CD14-positive monocyte (primary cell): ENCODE results near the gene KCNQ1OT1. TPM values are rescaled to one million over a fixed set of nuclear protein-coding genes. Genes with fewer than 3 reads are reported as not detected.

ENCODE experiments used
- DNase-seq, 3 donors: peaks; one replicate each; pipeline ENCODE4 v3.0.0-alpha.2; 2011 to 2022
- H2AFZ ChIP-seq: 2 replicates; pipeline ENCODE4 v1.6.0; 2012; ENCODE audit warnings: mild to moderate bottlenecking, low read depth, low read length, inconsistent platforms; ENCODE audit not compliant: insufficient read depth, poor library complexity, severe bottlenecking
- H3K27ac ChIP-seq, 2 donors: 1 replicate in 1 of 2; 2 replicates in 1 of 2; pipeline ENCODE4 v1.5.1; 2012 to 2013; ENCODE audit warnings: low read length in 2 of 2, control low read depth in 1 of 2, inconsistent platforms in 1 of 2, low read depth in 1 of 2, mild to moderate bottlenecking in 1 of 2
- H3K27me3 ChIP-seq, 2 donors: one replicate each; pipeline versions ENCODE4 v1.6.0 to v1.6.1; 2011 to 2013; ENCODE audit warnings: low read length in 2 of 2; ENCODE audit not compliant: control insufficient read depth in 2 of 2, insufficient read depth in 2 of 2
- H3K36me3 ChIP-seq, 2 donors: replicated peaks in 1 of 2; 1 replicate in 1 of 2; 2 replicates in 1 of 2; pipeline versions ENCODE4 v1.5.1 to v1.6.1; 2012 to 2013; ENCODE audit warnings: low read length in 2 of 2, control low read depth in 1 of 2, inconsistent platforms in 1 of 2, mild to moderate bottlenecking in 1 of 2; ENCODE audit not compliant: insufficient read depth in 2 of 2, control insufficient read depth in 1 of 2
- H3K4me1 ChIP-seq, 2 donors: 1 replicate in 1 of 2; 2 replicates in 1 of 2; pipeline versions ENCODE4 v1.5.1 to v1.6.1; 2012 to 2013; ENCODE audit warnings: low read length in 2 of 2, control low read depth in 1 of 2, inconsistent platforms in 1 of 2, mild to moderate bottlenecking in 1 of 2, moderate library complexity in 1 of 2; ENCODE audit not compliant: insufficient read depth in 2 of 2, control insufficient read depth in 1 of 2
- H3K4me2 ChIP-seq: replicated peaks from 2 replicates; pipeline ENCODE3; 2012; ENCODE audit warnings: low read length, moderate library complexity, mild to moderate bottlenecking; ENCODE audit not compliant: poor library complexity, severe bottlenecking; ENCODE audit errors: extremely low read depth
- H3K4me3 ChIP-seq, 3 experiments: fragments of 200-600 bp in 1 of 3; sonication (generic) in 1 of 3; replicated peaks in 1 of 3; 1 replicate in 2 of 3; 2 replicates in 1 of 3; pipeline ENCODE4 v1.5.1; 2011 to 2013; ENCODE audit warnings: low read length in 3 of 3, mild to moderate bottlenecking in 3 of 3, control low read depth in 2 of 3, low read depth in 2 of 3, inconsistent platforms in 1 of 3, moderate library complexity in 1 of 3
- H3K79me2 ChIP-seq: 2 replicates; pipeline ENCODE4 v1.6.0; 2012; ENCODE audit warnings: mild to moderate bottlenecking, control low read depth, inconsistent platforms, low read length, moderate library complexity; ENCODE audit not compliant: insufficient read depth
- H3K9ac ChIP-seq: 2 replicates; pipeline ENCODE4 v1.6.0; 2017; ENCODE audit warnings: low read length, mild to moderate bottlenecking; ENCODE audit not compliant: insufficient read depth, poor library complexity, severe bottlenecking
- H3K9me3 ChIP-seq, 2 donors: replicated peaks in 1 of 2; 1 replicate in 1 of 2; 2 replicates in 1 of 2; pipeline versions ENCODE4 v1.5.1 to v1.6.1; 2012 to 2013; ENCODE audit warnings: low read length in 2 of 2, control low read depth in 1 of 2; ENCODE audit not compliant: control insufficient read depth in 1 of 2, insufficient read depth in 1 of 2
- H4K20me1 ChIP-seq: 2 replicates; pipeline ENCODE4 v1.6.0; 2012; ENCODE audit warnings: mild to moderate bottlenecking, low read length, control low read depth, moderate library complexity; ENCODE audit not compliant: insufficient read depth
- H3K27ac Mint-ChIP-seq, 7 donors: one replicate each; pipeline ENCODE4 v1.8.0; 2020; ENCODE audit warnings: mild to moderate bottlenecking in 7 of 7, mixed read lengths in 7 of 7, moderate library complexity in 6 of 7, inconsistent platforms in 2 of 7
- H3K27me3 Mint-ChIP-seq, 3 donors: one replicate each; pipeline ENCODE4 v1.8.0; 2021 to 2022; ENCODE audit warnings: low read depth in 3 of 3, mild to moderate bottlenecking in 3 of 3, mixed read lengths in 3 of 3, moderate library complexity in 3 of 3, inconsistent platforms in 1 of 3
- H3K36me3 Mint-ChIP-seq, 2 donors: one replicate each; pipeline ENCODE4 v1.8.0; 2020; ENCODE audit warnings: mixed read lengths in 2 of 2, inconsistent platforms in 1 of 2, mild to moderate bottlenecking in 1 of 2
- H3K4me1 Mint-ChIP-seq: one replicate; pipeline ENCODE4 v1.8.0; 2020; ENCODE audit warnings: mild to moderate bottlenecking, mixed read lengths
- H3K4me3 Mint-ChIP-seq, 2 donors: one replicate each; pipeline ENCODE4 v1.8.0; 2020; ENCODE audit warnings: mild to moderate bottlenecking in 2 of 2, mixed read lengths in 2 of 2, moderate library complexity in 1 of 2
- H3K9me3 Mint-ChIP-seq, 7 donors: one replicate each; pipeline ENCODE4 v1.8.0; 2020 to 2022; ENCODE audit warnings: mixed read lengths in 7 of 7, mild to moderate bottlenecking in 6 of 7, moderate library complexity in 6 of 7, inconsistent platforms in 2 of 7
- WGBS: methylation state at CpG from one replicate; pipeline ENCODE4 v1.1.5; 2013; ENCODE audit warnings: missing lambda C conversion rate; ENCODE audit not compliant: insufficient coverage; 5-methylcytosine and 5-hydroxymethylcytosine counted together
- intact Hi-C, 2 donors: fragments of 100-400 bp; cut with micrococcal nuclease; formaldehyde crosslinking; loops; one replicate each; pipeline versions ENCODE4 v1.15.0 to v1.15.1; 2023
- polyA plus RNA-seq, 3 donors: library from polyadenylated mRNA; depleted of rRNA in 1 of 3; unstranded in 2 of 3; stranded (reverse) in 1 of 3; fragments of 300-500 nt in 2 of 3; fragments of >200 nt in 1 of 3; fragmentation: Illumina TruSeq in 2 of 3; gene quantifications; 1 replicate in 2 of 3; 2 replicates in 1 of 3; pipeline ENCODE4 v1.2.3, GENCODE V29; 2012 to 2021
- TF ChIP-seq, protein P1 (sequence below): fragments of 200-600 bp; IDR thresholded peaks from one replicate; pipeline ENCODE4 v1.8.0; 2022; ENCODE audit warnings: antibody characterized with exemption, mild to moderate bottlenecking

Gene KCNQ1OT1
- polyA plus RNA-seq, 3 donors: 0.01 to 0.04 (median 0.03) TPM

DNA sequence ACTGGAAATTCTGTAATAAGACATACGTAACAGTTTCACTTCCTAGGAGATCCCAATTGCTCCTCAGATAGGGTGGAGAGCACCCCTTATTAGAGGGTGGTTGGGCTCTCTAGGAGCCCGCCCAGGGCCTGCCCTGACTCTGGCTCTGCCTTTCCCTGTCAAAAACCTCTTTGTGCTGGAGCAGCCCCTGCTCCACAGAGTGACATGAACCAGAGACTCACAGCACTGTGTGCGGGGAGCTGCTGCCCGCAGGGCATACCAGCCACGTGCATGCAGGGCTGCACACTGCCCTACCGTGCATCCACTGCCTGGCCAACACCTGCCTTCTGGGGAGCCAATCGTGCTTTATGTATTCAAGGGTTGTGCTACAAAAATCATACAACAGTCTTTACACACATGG, 24.3 kb downstream of the KCNQ1OT1 start:
- no peaks in the 10 kb centered on the region for H3K79me2 ChIP-seq
- no peaks in the 10 kb centered on the region for H3K27me3 ChIP-seq
- Mint-ChIP-seq H3K4me1 (peaks cover 23% of the 10 kb centered on the region), H3K36me3 (peaks cover 21 to 58% of the 10 kb centered on the region in 2 donors), H3K27ac (no peak overlapping the region), H3K27me3 (peaks cover 0 to 3% (median 2%) of the 10 kb centered on the region in 3 donors), H3K9me3 (no peaks in the 10 kb centered on the region), H3K4me3 (no peak overlapping the region)
- H3K4me3 ChIP-seq: no peak overlapping the region
- H3K36me3 ChIP-seq: peaks cover 6 to 17% of the 10 kb centered on the region in 2 donors
- no peak overlapping the region for H2AFZ ChIP-seq
- no peak overlapping the region for H3K9ac ChIP-seq
- intact Hi-C loops: no loop called here
- DNase-seq: no peak
- TF ChIP-seq, protein P1, sequence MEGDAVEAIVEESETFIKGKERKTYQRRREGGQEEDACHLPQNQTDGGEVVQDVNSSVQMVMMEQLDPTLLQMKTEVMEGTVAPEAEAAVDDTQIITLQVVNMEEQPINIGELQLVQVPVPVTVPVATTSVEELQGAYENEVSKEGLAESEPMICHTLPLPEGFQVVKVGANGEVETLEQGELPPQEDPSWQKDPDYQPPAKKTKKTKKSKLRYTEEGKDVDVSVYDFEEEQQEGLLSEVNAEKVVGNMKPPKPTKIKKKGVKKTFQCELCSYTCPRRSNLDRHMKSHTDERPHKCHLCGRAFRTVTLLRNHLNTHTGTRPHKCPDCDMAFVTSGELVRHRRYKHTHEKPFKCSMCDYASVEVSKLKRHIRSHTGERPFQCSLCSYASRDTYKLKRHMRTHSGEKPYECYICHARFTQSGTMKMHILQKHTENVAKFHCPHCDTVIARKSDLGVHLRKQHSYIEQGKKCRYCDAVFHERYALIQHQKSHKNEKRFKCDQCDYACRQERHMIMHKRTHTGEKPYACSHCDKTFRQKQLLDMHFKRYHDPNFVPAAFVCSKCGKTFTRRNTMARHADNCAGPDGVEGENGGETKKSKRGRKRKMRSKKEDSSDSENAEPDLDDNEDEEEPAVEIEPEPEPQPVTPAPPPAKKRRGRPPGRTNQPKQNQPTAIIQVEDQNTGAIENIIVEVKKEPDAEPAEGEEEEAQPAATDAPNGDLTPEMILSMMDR: no peak
- H4K20me1 ChIP-seq: peaks cover 73% of the 10 kb centered on the region
- no peak overlapping the region for H3K4me2 ChIP-seq
- H3K27ac ChIP-seq: no peak overlapping the region
- WGBS: 83% methylated on average over 6 of the region's 7 CpGs
- peaks cover 18 to 20% of the 10 kb centered on the region in 2 donors for H3K4me1 ChIP-seq
- H3K9me3 ChIP-seq: no peaks in the 10 kb centered on the region

DNA sequence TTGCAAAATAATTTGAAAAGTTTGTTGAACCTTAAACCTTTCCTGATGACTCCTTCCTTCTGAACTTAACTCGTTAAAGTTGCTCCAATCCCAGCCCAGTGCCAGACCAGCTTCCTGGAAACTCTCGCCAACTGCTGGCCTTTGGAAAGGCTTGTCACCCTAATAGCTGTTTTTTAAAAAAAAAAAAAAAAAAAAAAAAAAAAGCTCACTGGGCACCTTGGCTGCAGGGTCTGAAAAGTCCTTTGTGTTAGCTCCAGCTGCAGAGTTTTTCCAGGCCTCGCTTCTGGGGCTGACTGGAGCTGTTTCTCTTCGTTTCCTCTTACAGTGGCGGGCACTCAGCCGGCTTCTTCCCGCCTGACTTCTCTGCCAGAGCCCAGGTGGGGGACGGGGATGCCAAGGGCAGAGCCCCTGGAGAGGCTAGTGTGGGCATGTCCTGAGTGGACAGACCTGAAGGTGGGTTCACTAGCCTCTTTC, 25.1 kb downstream of the KCNQ1OT1 start:
- peaks cover 29 to 63% of the 10 kb centered on the region in 2 donors for H3K36me3 Mint-ChIP-seq
- H3K9me3 ChIP-seq: no peaks in the 10 kb centered on the region
- no peak for DNase-seq
- WGBS: 96% methylated on average over 3 of the region's 8 CpGs
- H3K27ac Mint-ChIP-seq: no peak overlapping the region
- no peak overlapping the region for H2AFZ ChIP-seq
- no peak overlapping the region for H3K9ac ChIP-seq
- peaks cover 10 to 25% of the 10 kb centered on the region in 2 donors for H3K36me3 ChIP-seq
- no peak overlapping the region for H3K27ac ChIP-seq
- H3K4me3 Mint-ChIP-seq: no peak overlapping the region
- peaks cover 0 to 3% (median 2%) of the 10 kb centered on the region in 3 donors for H3K27me3 Mint-ChIP-seq
- TF ChIP-seq, protein P1: no peak
- no peak overlapping the region for H3K4me2 ChIP-seq
- no peaks in the 10 kb centered on the region for H3K79me2 ChIP-seq
- intact Hi-C loops: loop anchor here in 1 of 2 donors (5.0 kb wide), 1 partner anchor 403 kb away; no protein-coding TSS in a partner anchor
- H3K27me3 ChIP-seq: no peaks in the 10 kb centered on the region
- H4K20me1 ChIP-seq: peaks cover 81% of the 10 kb centered on the region
- H3K9me3 Mint-ChIP-seq: no peaks in the 10 kb centered on the region
- peaks cover 18 to 20% of the 10 kb centered on the region in 2 donors for H3K4me1 ChIP-seq
- H3K4me1 Mint-ChIP-seq: peaks cover 23% of the 10 kb centered on the region
- no peak overlapping the region for H3K4me3 ChIP-seq
